Measurements from ENCODE around the gene ANKRD30B.
"Not testable (repeated sequence)": the region's sequence is repeated elsewhere in the genome, so short reads cannot be mapped to it uniquely, and the experiment has no call there.

The ANKRD30B gene

GRCh38 chr18:14747513-14748474 is at the start of gene ANKRD30B:
Gene ANKRD30B (plus strand): TSS chr18:14748172. CDS start chr18:14748420, 248 bp downstream.
- DNase-seq, result no peak

GRCh38 chr18:14701286-14702040 is 46.5 kb upstream of the ANKRD30B start:
- DNase-seq, result not testable (repeated sequence)

- DNase-seq, result not testable (repeated sequence)
These were observed 38.2 kb upstream of the ANKRD30B start for GRCh38 chr18:14709761-14710160.

- DNase-seq, result not testable (repeated sequence)
These were observed 26.4 kb upstream of the ANKRD30B start for GRCh38 chr18:14721569-14721968.

- not testable (repeated sequence) for DNase-seq
These were observed 8.9 kb upstream of the ANKRD30B start for GRCh38 chr18:14739056-14739455.

- no peak for DNase-seq
These were observed 1.1 kb upstream of the ANKRD30B start for GRCh38 chr18:14746897-14747296.

- no peak for DNase-seq
These were observed 524 bp downstream of the ANKRD30B start for GRCh38 chr18:14748496-14748895.

- DNase-seq, result not testable (repeated sequence)
These were observed 15.6 kb downstream of the ANKRD30B start for GRCh38 chr18:14763566-14763965.

- DNase-seq, result no peak
These were observed 19.5 kb downstream of the ANKRD30B start for GRCh38 chr18:14767474-14767873.

GRCh38 chr18:14768241-14768640 is 20.3 kb downstream of the ANKRD30B start:
- DNase-seq, result no peak

GRCh38 chr18:14769381-14769780 is 21.4 kb downstream of the ANKRD30B start:
- no peak for DNase-seq

GRCh38 chr18:14776801-14777200 is 28.8 kb downstream of the ANKRD30B start:
- no peak for DNase-seq

- peak; percentile 90 for DNase-seq
These were observed 33.7 kb downstream of the ANKRD30B start for GRCh38 chr18:14781671-14782070.

- no peak for DNase-seq
These were observed 36.2 kb downstream of the ANKRD30B start for GRCh38 chr18:14784133-14784532.

GRCh38 chr18:14796876-14797275 is 48.9 kb downstream of the ANKRD30B start:
- DNase-seq, result not testable (repeated sequence)

GRCh38 chr18:14797969-14798764 is 50.2 kb downstream of the ANKRD30B start:
- peak; percentile 81 for DNase-seq

- not testable (repeated sequence) for DNase-seq
These were observed 63.1 kb downstream of the ANKRD30B start for GRCh38 chr18:14811081-14811480.

GRCh38 chr18:14826972-14827632 is 79.1 kb downstream of the ANKRD30B start:
- not testable (repeated sequence) for DNase-seq

GRCh38 chr18:14841607-14842006 is 93.6 kb downstream of the ANKRD30B start:
- not testable (repeated sequence) for DNase-seq

GRCh38 chr18:14851533-14851932 is 103.6 kb downstream of the ANKRD30B start:
- not testable (repeated sequence) for DNase-seq

- not testable (repeated sequence) for DNase-seq
These were observed 107.7 kb downstream of the ANKRD30B start for GRCh38 chr18:14855634-14856033.

- not testable (repeated sequence) for DNase-seq
These were observed 108.3 kb downstream of the ANKRD30B start for GRCh38 chr18:14856256-14856655.

Measured in NCI-H748 treated with DMSO at 0.1 percent for 48 hours (cell line).